ENCODE measurements around the gene HAND2.
A peak's percentile ranks its signal among the peaks of the same experiment; 100 is the strongest.

The HAND2 gene

GRCh38 chr4:173535957-173536356 is 5.9 kb upstream of the HAND2 start:
- DNase-seq, result no peak

- no peak for DNase-seq
Measured at GRCh38 chr4:173535165-173535902, 5.3 kb upstream of the HAND2 start.

- no peak for DNase-seq
Measured at GRCh38 chr4:173534434-173534833, 4.4 kb upstream of the HAND2 start.

- no peak for DNase-seq
Measured at GRCh38 chr4:173532725-173533511, 2.9 kb upstream of the HAND2 start.

- DNase-seq, result peak; percentile 9
Measured at GRCh38 chr4:173531086-173531965, 1.3 kb upstream of the HAND2 start.

GRCh38 chr4:173530326-173531085 is 477 bp upstream of the HAND2 start:
- DNase-seq, result no peak

- DNase-seq, result no peak
Measured at GRCh38 chr4:173528378-173529321, 1.4 kb downstream of the HAND2 start.

- no peak for DNase-seq
Measured at GRCh38 chr4:173527103-173527891, 2.7 kb downstream of the HAND2 start.

- DNase-seq, result no peak
Measured at GRCh38 chr4:173526724-173527102, 3.3 kb downstream of the HAND2 start.

- DNase-seq, result no peak
Measured at GRCh38 chr4:173526027-173526482, 4.0 kb downstream of the HAND2 start.

- DNase-seq, result no peak
Measured at GRCh38 chr4:173525118-173526011, 4.7 kb downstream of the HAND2 start.

- DNase-seq, result no peak
Measured at GRCh38 chr4:173524218-173525117, 5.6 kb downstream of the HAND2 start.

- no peak for DNase-seq
Measured at GRCh38 chr4:173522951-173523395, 7.1 kb downstream of the HAND2 start.

- DNase-seq, result no peak
Measured at GRCh38 chr4:173522160-173522950, 7.7 kb downstream of the HAND2 start.

GRCh38 chr4:173521467-173522159 is 8.4 kb downstream of the HAND2 start:
- DNase-seq, result no peak

GRCh38 chr4:173520921-173521466 is 9.0 kb downstream of the HAND2 start:
- no peak for DNase-seq

All from activated gamma-delta T cell (primary cell).